ENCODE measurements around the gene RPL9. TPM values are rescaled to one million over a fixed set of nuclear protein-coding genes. Genes with fewer than 3 reads are reported as not detected.
"Not testable (repeated sequence)": the region's sequence is repeated elsewhere in the genome, so short reads cannot be mapped to it uniquely, and the experiment has no call there.

RPL9 gene
- total RNA-seq, 2 donors from 2014 or later: 2,526 to 3,169 TPM

DNA sequence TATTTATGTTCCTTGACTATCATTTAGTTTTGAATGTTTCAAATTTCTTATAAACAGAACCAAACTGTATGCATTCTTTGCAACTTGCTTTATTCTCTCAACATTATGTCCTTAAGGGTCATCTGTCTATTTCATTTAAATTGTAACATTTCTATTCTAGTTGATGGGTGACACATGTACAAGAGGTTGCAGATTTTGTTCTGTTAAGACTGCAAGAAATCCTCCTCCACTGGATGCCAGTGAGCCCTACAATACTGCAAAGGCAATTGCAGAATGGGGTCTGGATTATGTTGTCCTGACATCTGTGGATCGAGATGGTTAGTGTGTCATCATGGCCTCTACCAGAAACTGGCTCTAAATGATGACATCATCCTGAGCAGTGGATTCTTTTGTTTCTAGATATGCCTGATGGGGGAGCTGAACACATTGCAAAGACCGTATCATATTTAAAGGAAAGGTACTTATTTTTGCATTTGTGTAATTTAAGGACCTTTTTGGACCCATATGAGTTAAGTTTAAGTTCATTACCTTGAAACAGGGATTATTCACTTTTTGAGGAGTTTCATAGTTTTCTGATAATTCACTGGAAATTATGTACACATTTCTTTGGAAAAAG, 6.3 kb upstream of the RPL9 start:
- Histone ChIP-seq H3K27me3 (replicated peaks; ENCODE audit: insufficient read depth) (no peaks in the 10 kb centered on the region), H3K36me3 (peaks cover 10% of the 10 kb centered on the region), H3K27ac (no peak overlapping the region), H3K4me3 (no peak overlapping the region), H3K9me3 (no peaks in the 10 kb centered on the region), H3K4me1 (ENCODE audit: control insufficient read depth in 1 of 2, low read depth in 2 of 2) (peaks cover 0 to 1% of the 10 kb centered on the region in 2 donors)
- no peak for ATAC-seq (ENCODE audit: insufficient number of reproducible peaks, low FRiP score, low read depth)
- TF ChIP-seq CTCF (IDR thresholded peaks at IDR 0.05): no peak
- DNase-seq (ENCODE audit: low spot score): no peak

- ATAC-seq (ENCODE audit: insufficient number of reproducible peaks, low FRiP score, low read depth); H3K9me3 ChIP-seq; H3K27me3 ChIP-seq (replicated peaks; ENCODE audit: insufficient read depth); DNase-seq (ENCODE audit: low spot score): not testable (repeated sequence)
- Histone ChIP-seq H3K36me3 (peaks cover 39% of the 10 kb centered on the region), H3K4me3 (peak overlapping the region; percentile 95), H3K4me1 (ENCODE audit: control insufficient read depth in 1 of 2, low read depth in 2 of 2) (peaks cover 13 to 37% of the 10 kb centered on the region in 2 donors), H3K27ac (peak overlapping the region; percentile 96 to 98)
Observed at GRCh38 chr4:39458161-39458504, 589 bp downstream of the RPL9 start.

DNA sequence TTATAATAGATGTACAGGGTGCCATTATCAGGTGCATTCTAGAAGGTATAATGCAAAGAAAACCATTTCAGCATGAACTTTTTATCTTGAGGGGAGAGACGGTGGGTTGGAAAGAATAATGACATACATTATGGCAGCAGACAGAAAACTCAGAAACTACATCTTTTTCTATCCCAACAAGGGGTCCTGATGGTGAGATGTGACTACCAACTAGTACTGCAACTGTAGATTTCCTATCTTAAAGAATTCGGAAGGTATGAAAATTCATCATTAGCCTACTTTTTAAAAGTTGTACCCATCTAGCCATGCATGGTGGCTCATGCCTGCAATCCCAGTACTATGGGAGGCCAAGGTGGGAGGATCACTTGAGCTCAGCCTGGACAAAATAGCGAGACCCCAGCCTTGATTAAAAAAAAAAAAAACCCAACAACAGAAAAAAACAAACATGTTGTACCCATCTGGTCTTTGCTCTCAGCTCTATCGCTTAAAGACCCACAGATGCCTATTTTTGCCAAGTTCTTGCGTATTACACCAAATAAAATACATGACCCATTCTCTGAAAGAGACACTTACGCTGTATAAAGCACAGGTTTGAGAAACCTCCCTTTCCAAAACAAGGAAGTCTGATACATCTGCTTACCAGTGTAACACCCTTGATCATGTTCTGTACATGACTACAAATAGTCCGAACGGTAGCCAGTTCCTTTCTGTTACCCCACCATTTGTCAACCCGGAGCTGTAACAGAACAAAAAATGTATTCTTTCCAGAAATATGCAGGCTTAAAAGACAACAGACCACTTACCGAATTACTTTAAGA, 1.6 kb downstream of the RPL9 start:
- H3K27ac ChIP-seq: peak overlapping the region; percentile 96 to 98
- TF ChIP-seq CTCF (IDR thresholded peaks at IDR 0.05): no peak
- ATAC-seq (ENCODE audit: insufficient number of reproducible peaks, low FRiP score, low read depth) (no peak), DNase-seq (ENCODE audit: low spot score) (no peak)
- no peaks in the 10 kb centered on the region for H3K9me3 ChIP-seq
- peak overlapping the region; percentile 95 for H3K4me3 ChIP-seq
- H3K4me1 ChIP-seq (ENCODE audit: control insufficient read depth in 1 of 2, low read depth in 2 of 2): peaks cover 13 to 37% of the 10 kb centered on the region in 2 donors
- no peaks in the 10 kb centered on the region for H3K27me3 ChIP-seq (replicated peaks; ENCODE audit: insufficient read depth)
- H3K36me3 ChIP-seq: peaks cover 44% of the 10 kb centered on the region

DNA sequence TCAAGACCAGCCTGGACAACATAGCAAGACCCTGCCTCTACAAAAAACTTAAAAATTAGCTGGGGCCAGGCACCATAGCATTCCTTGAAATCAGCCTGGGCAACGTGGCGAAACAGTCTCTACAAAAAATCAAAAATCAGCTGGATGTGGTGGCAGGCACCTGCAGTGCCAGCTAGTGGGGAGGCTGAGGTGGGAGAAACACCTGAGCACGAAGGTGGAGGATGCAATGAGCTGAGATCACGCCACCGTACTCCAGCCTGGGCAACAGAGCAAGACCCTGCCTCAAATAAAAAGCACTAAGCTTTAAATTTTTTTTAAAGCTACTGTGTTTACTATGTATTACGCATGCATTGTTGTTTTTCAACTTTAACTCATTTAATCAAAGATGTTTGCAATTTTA, 3.2 kb downstream of the RPL9 start:
- no peak for ATAC-seq (ENCODE audit: insufficient number of reproducible peaks, low FRiP score, low read depth)
- Histone ChIP-seq H3K27me3 (replicated peaks; ENCODE audit: insufficient read depth) (no peaks in the 10 kb centered on the region), H3K4me3 (no peak overlapping the region), H3K4me1 (ENCODE audit: control insufficient read depth in 1 of 2, low read depth in 2 of 2) (peaks cover 13 to 37% of the 10 kb centered on the region in 2 donors), H3K27ac (no peak overlapping the region), H3K9me3 (no peaks in the 10 kb centered on the region), H3K36me3 (peaks cover 53% of the 10 kb centered on the region)
- DNase-seq (ENCODE audit: low spot score): no peak
- TF ChIP-seq CTCF (IDR thresholded peaks at IDR 0.05): no peak

DNA sequence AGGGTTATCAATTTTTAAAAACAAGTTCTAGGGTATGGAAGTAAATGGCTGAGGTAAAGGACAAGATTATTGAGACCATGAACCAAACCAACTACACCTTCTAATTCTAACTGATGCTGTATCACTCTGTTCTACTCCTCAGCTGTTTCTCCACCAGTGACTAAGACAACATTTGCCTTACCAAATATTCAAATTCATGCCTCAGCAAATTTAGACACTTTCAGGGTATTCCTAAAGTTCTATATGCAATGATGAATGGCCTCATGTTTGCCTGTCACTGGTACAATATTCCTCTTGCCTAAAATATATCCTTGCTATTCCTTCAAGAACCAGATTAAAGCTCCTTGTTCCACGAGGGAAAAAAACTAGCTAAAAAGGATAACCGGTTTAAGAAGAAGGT, 5.0 kb downstream of the RPL9 start:
- Histone ChIP-seq H3K27ac (no peak overlapping the region), H3K27me3 (replicated peaks; ENCODE audit: insufficient read depth) (no peaks in the 10 kb centered on the region), H3K4me1 (ENCODE audit: control insufficient read depth in 1 of 2, low read depth in 2 of 2) (peaks cover 13 to 28% of the 10 kb centered on the region in 2 donors), H3K4me3 (no peak overlapping the region), H3K9me3 (no peaks in the 10 kb centered on the region), H3K36me3 (peaks cover 53% of the 10 kb centered on the region)
- ATAC-seq (ENCODE audit: insufficient number of reproducible peaks, low FRiP score, low read depth) (no peak), DNase-seq (ENCODE audit: low spot score) (no peak)
- no peak for TF ChIP-seq CTCF (IDR thresholded peaks at IDR 0.05)
